ENCODE measurements around the gene RXRA.

Gene RXRA

DNA sequence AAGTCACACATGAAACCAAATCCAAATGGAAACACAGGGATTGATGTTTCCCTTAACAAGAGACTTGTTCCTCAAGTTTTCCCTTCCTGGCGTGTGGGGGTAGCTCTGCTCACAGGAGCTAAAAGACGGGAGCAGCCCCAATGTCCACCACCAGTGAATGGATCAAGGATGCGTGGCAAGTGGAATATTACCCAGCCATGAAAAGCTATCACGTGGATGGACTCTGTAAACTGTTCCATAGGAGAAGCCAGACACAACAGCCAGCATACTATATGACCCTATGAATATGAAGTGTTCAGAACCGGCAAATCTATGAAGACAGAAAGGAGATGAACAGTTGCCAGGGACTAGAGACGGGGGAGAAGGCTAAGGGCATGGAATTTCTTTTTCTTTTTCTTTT lies 28.3 kb upstream of the RXRA start:
- no peaks in the 10 kb centered on the region for H4K20me1 ChIP-seq (ENCODE audit: insufficient read depth, low read length)
- no peaks in the 10 kb centered on the region for H3K36me3 ChIP-seq (ENCODE audit: insufficient read depth, low read length)
- H2AFZ ChIP-seq (ENCODE audit: low read length): no peak overlapping the region
- no peak overlapping the region for H3K4me2 ChIP-seq (ENCODE audit: low read length)
- H3K27me3 ChIP-seq (ENCODE audit: insufficient read depth, low read length): no peaks in the 10 kb centered on the region; the same call in 1 of the 2 replicates
- H3K4me3 ChIP-seq (ENCODE audit: low read depth, low read length, poor library complexity, severe bottlenecking): no peak overlapping the region
- no peak overlapping the region for H3K9ac ChIP-seq (ENCODE audit: low read length)
- H3K79me2 ChIP-seq (ENCODE audit: insufficient read depth, low read length): no peaks in the 10 kb centered on the region
- no peak for TF ChIP-seq CTCF (IDR thresholded peaks at IDR 0.05; ENCODE audit: low read length)
- no peak for TF ChIP-seq EZH2 (IDR thresholded peaks at IDR 0.05; ENCODE audit: borderline replicate concordance, low read length)
- no peaks in the 10 kb centered on the region for H3F3A ChIP-seq (ENCODE audit: insufficient read depth, low read length)
- no peaks in the 10 kb centered on the region for H3K9me2 ChIP-seq (ENCODE audit: low read depth, low read length)
- H3K9me3 ChIP-seq (ENCODE audit: low read length): no peaks in the 10 kb centered on the region
- peaks cover 15% of the 10 kb centered on the region for H3K4me1 ChIP-seq (ENCODE audit: insufficient read depth, low read length, severe bottlenecking)
- H3K27ac ChIP-seq (ENCODE audit: low read depth, low read length, poor library complexity, severe bottlenecking): no peak overlapping the region

DNA sequence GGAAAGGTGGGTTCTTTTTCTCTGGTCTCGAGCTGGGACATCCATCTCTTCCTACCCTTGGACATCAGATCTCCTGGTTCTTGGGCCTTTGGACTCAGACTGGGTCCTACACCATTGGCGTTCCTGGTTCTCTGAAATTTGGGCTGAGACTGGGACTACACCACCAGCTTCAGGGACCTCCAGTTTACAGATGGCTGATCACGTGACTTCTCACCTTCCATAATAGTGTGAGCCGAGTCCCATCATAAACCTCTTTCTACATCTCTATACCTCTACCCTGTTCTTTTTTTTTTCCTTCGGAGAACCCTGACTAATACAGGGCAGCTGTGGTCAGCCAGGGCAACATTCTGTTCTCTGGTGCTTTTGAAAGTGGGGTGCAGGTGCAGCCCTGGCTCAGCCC lies 27.2 kb upstream of the RXRA start:
- H3K4me2 ChIP-seq (ENCODE audit: low read length): no peak overlapping the region
- no peaks in the 10 kb centered on the region for H3K9me3 ChIP-seq (ENCODE audit: low read length)

GRCh38 chr9:134299883-134300282 lies 26.4 kb upstream of the RXRA start:
- no peak overlapping the region for H3K4me3 ChIP-seq (ENCODE audit: low read depth, low read length, poor library complexity, severe bottlenecking)
- no peak overlapping the region for H3K27ac ChIP-seq (ENCODE audit: low read depth, low read length, poor library complexity, severe bottlenecking)
- no peaks in the 10 kb centered on the region for H4K20me1 ChIP-seq (ENCODE audit: insufficient read depth, low read length)
- no peak overlapping the region for H2AFZ ChIP-seq (ENCODE audit: low read length)
- H3K79me2 ChIP-seq (ENCODE audit: insufficient read depth, low read length): no peaks in the 10 kb centered on the region
- H3K9me3 ChIP-seq (ENCODE audit: low read length): no peaks in the 10 kb centered on the region
- H3K27me3 ChIP-seq (ENCODE audit: insufficient read depth, low read length): no peaks in the 10 kb centered on the region; the same call in 1 of the 2 replicates
- H3K9me2 ChIP-seq (ENCODE audit: low read depth, low read length): no peaks in the 10 kb centered on the region
- no peak for TF ChIP-seq EZH2 (IDR thresholded peaks at IDR 0.05; ENCODE audit: borderline replicate concordance, low read length)
- no peak for TF ChIP-seq CTCF (IDR thresholded peaks at IDR 0.05; ENCODE audit: low read length)
- H3K4me1 ChIP-seq (ENCODE audit: insufficient read depth, low read length, severe bottlenecking): no peaks in the 10 kb centered on the region
- no peaks in the 10 kb centered on the region for H3K36me3 ChIP-seq (ENCODE audit: insufficient read depth, low read length)
- no peak overlapping the region for H3K4me2 ChIP-seq (ENCODE audit: low read length)
- no peak overlapping the region for H3K9ac ChIP-seq (ENCODE audit: low read length)
- H3F3A ChIP-seq (ENCODE audit: insufficient read depth, low read length): no peaks in the 10 kb centered on the region

More for the DNA sequence above, 27.2 kb upstream of the RXRA start:
- Histone ChIP-seq H3F3A (ENCODE audit: insufficient read depth, low read length) (no peaks in the 10 kb centered on the region), H3K4me3 (ENCODE audit: low read depth, low read length, poor library complexity, severe bottlenecking) (no peak overlapping the region), H3K79me2 (ENCODE audit: insufficient read depth, low read length) (no peaks in the 10 kb centered on the region), H2AFZ (ENCODE audit: low read length) (no peak overlapping the region), H3K9me2 (ENCODE audit: low read depth, low read length) (no peaks in the 10 kb centered on the region), H3K36me3 (ENCODE audit: insufficient read depth, low read length) (no peaks in the 10 kb centered on the region), H3K9ac (ENCODE audit: low read length) (no peak overlapping the region), H3K27me3 (ENCODE audit: insufficient read depth, low read length) (no peaks in the 10 kb centered on the region; the same call in 1 of the 2 replicates), H3K27ac (ENCODE audit: low read depth, low read length, poor library complexity, severe bottlenecking) (no peak overlapping the region), H4K20me1 (ENCODE audit: insufficient read depth, low read length) (no peaks in the 10 kb centered on the region), H3K4me1 (ENCODE audit: insufficient read depth, low read length, severe bottlenecking) (peaks cover 4% of the 10 kb centered on the region)
- TF ChIP-seq CTCF (IDR thresholded peaks at IDR 0.05; ENCODE audit: low read length) (no peak), EZH2 (IDR thresholded peaks at IDR 0.05; ENCODE audit: borderline replicate concordance, low read length) (no peak)
